GM18870 (cell line): Measurements from ENCODE around the gene LDLRAD4.

Experiments used
- ATAC-seq: cut with Tn5 transposase; IDR thresholded peaks from one replicate; pipeline ENCODE4 v1.9.1; 2021; ENCODE audit warnings: moderate library complexity; ENCODE audit not compliant: unreplicated experiment

LDLRAD4 gene

DNA sequence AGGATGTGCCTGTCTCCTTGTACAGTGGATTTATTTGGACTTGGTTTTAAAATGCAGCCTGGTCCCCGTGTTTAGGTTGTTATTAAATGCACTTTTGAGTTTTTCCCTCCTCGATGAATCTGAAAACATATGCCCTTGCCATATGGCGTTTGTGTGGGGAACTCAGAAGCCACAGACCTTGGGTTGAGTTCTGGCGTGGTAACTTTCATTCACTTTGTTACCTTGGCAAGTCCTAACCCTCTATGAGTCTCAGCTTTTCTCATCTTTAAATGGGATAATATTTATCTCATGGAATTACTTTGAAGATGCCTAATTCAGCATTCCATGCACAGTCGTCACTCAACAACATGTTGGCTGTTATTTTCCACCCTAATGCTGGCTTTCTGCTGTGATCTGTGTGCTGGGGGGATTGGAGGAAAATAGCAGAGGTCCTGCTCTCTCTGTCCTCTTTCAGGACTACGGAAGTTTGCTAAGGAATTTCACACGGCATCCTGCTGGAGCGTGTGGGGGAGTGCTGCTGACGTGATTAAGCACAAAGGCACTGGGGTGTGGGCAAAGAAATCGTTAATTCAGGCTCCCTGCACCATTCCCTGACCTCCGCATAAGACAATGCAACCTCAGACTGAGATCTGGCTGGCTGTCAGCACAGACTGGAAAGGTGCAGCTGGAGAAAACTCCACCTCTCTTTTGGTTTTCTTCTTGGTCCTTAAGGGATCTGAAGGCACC lies 61.7 kb downstream of the LDLRAD4 start:
- ATAC-seq, result no peak

DNA sequence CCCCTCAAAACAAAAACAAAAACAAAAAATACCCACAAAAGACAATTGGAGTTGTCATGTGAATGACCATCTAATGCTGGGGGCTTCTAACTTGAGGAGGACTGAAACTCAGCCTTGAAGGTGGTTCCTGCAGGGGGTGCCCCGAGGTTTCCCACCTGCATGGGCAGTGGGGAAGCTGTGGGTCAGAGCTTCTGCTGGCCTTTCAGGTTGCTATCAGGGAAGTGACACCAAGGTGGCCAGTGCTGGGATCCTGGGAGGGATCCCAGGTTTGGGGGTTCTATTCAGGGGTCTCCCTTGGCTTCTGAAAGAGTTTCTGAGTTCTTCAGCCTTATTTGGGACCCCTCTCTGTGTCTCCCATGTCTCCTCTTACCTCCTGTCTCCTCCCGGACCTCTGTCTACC lies 62.8 kb downstream of the LDLRAD4 start:
- no peak for ATAC-seq

DNA sequence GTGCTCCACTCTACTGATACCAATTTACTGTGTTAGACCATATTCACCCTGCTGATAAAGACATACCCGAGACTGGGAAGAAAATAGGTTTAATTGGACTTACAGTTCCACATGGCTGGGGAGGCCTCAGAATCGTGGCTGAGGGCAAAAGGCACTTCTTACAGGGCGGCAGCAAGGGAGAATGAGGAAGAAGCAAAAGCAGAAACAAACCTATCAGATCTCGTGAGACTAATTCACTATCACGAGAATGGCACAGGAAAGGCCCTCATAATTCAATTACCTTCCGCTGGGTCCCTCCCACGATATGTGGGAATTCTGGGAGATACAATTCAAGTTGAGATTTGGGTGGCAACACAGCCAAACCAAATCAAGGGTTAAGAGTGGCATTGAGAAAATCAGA lies 65.2 kb downstream of the LDLRAD4 start:
- ATAC-seq, result no peak

DNA sequence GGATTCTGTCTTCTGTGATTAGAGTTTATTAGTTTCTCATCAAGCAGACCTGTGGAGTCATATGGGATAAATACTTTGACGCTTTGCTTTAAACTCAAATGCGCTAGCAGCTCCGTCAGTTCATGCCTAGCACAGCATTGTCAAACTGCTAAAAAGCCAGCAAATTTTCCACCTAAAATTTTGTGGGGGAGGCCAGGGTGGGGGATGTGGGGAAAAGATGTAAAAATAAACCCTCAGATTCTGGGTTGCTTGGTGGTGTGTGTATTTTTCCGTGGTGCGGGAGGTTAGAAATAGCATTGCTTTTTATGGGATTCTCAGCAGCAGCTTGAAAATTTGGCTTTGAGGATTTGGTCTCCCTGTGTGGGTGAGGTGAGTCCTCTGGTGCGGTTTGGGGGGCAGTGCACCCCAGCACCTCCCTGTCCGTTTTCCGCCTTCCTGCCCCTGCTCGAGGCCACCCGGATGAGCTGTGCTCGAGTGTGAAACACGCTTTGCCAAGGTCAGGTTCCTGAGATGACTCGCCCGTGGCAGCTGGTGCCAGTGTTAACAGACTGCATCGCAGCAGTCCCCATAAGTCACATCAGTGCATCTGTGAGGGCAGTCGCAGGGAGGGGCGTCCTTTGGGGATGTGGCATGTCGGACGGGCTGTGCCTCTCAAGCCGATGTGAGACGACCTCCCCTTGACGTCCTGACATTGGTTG lies 65.9 kb downstream of the LDLRAD4 start:
- ATAC-seq, result no peak

DNA sequence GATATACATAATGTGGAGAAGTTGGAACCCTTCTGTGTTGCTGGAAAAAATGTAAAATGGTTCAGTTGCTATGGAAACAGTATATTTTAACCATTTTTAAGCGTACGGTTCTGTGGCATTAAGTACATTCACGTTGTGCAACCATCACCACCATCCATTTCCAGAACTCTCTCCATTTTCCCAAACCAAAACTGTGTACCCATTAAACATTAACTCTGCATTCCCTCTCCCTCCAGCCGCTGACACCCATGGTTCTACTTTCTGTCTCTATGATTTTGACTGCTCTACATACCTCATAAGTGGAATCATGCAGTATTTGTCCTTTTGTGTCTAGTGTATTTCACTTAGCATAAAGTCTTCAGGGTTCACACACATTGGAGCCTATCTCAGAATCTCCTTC lies 67.3 kb downstream of the LDLRAD4 start:
- no peak for ATAC-seq

DNA sequence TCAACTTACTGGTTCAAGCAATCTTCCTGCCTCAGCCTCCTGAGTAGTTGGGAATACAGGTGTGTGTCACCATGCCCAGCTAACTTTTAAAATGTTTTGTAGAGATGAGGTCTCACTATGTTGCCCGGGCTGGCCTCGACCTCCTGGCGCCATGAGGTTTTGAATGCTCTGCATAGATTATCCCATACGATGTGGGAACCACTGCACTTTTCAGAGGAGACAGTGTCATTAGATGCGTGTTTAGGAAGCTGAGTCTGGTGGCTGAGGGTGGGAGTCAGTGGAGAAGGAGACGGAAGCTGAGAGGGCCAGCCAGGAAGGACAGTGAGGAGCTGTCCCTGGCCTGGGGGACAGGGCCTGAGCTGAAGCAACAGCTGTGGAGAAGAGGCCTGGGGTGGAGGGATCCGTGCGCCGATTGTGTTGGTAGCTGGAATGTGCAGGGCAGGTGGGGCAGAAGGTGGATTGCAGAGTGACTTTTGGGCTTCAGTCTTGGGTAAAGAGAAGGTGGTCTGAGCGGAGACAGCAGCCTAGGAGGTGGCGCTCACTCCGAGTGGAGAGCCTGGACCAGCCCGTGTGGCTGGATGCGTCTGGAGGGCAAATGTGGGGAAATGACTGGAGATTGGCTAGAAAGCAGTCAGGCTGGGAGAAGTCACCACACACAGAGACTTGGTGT lies 68.0 kb downstream of the LDLRAD4 start:
- no peak for ATAC-seq

DNA sequence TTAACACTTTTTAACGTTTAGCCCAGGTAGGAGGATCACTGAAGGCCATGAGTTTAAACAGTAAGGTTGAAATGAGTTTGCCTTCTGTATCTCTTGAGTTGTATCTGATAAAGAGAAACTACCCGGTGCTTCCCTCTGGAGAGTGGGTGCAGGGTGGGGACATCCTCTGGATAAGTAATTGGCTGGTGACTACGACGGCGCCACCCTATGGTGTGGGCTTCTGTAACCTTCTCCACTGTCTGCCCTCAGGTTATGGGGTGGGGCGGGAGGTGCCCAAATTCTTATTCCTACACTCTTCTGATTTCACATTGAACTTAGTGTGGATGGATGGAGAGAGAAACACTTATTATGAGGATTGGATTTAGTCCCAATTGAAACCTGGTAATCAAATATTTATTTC lies 68.8 kb downstream of the LDLRAD4 start:
- no peak for ATAC-seq

DNA sequence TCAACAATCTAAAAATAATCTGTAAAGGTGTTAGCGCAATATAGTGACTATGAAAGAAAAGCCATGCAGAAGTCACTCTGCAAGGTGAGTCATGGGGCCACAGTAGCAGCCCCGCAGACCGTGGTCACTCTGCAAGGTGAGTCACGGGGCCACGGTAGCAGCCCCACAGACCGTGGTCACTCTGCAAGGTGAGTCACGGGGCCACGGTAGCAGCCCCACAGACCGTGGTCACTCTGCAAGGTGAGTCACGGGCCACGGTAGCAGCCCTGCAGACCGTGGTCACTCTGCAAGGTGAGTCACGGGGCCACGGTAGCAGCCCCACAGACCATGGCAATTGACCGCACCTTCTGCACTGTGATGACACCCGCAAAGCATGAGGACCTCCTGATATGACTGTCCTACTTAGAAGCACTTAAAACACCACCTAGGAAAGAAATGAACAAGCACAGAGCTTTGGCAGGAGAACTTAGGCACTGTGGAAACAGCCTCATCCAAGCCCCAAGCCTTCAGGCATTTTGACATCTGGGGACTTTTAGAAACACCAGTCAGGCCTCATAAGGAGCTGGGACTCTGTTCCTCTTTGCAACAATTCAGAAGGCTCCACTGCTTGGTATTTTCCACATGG lies 70.1 kb downstream of the LDLRAD4 start:
- no peak for ATAC-seq

DNA sequence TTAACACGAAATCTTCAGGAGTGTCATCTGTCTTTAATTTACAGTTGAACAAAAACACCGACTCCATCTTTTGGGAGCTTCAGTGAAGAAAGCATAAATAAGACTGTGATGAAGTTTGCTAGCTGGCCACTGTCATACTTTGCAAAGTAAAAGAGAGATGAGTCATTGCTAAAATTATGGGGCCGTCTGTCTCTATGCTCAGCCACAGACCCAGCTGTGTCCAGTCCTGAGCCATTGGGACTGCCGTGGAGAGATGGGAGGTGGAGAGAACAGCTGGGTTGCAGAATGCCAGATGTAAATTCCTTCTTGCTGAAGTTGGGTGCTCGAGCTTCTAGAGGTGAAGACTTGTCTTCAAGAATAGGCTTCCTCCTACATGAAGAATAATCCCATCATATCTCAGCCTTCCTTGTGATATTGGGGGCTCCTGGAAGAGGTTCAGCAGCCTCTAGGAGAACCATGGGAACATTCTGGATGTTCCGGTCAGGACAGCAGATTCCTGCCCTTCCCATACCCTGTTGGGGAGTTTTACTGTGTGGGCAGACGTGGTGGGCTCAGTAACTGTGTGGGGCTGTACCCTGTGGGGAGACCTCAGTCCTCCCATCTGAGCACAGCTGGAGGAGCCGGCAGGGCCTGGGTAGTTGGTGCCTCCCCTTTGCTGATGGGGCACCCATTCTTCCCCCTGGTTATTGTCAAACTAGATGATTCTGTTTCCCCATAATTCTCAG lies 71.1 kb downstream of the LDLRAD4 start:
- no peak for ATAC-seq

DNA sequence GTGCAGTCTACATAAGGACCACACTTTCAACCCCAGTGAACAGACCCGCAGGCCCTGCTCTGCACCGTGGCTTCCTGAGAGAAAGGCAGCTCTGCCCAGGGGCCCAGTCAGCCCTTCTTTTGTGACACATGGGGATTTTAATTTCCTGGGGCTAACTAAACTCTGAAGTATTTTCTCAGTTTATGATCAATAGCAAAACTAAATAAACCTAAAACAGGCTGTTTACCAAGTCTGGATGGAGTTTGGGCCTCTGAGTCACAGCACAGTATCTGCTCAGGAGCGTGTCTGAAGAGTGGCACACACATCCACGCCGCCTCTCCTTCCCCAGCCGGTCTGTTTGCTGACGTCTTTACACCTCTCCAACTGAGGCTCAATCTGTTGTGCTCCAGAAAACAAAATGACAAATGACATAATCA lies 72.3 kb downstream of the LDLRAD4 start:
- ATAC-seq, result no peak

DNA sequence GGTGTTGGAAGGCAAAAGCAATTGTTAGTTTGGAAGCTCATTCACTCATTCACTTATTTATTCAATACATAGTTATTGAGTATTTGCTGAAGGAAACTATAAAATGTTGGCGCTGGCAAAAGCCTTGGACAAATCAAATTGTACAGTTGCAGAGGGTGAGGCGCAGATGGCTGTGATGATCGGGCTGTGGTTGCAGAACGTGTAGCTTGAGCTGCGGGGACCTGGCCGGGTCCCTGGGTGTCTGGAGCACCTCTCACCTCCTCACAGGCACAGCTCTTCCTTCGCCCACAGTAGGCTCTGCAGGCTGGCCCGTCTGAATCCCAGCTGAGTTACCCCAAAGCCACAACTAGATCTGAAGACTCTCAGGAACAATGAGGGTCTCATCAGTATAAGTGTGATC lies 72.7 kb downstream of the LDLRAD4 start:
- no peak for ATAC-seq

DNA sequence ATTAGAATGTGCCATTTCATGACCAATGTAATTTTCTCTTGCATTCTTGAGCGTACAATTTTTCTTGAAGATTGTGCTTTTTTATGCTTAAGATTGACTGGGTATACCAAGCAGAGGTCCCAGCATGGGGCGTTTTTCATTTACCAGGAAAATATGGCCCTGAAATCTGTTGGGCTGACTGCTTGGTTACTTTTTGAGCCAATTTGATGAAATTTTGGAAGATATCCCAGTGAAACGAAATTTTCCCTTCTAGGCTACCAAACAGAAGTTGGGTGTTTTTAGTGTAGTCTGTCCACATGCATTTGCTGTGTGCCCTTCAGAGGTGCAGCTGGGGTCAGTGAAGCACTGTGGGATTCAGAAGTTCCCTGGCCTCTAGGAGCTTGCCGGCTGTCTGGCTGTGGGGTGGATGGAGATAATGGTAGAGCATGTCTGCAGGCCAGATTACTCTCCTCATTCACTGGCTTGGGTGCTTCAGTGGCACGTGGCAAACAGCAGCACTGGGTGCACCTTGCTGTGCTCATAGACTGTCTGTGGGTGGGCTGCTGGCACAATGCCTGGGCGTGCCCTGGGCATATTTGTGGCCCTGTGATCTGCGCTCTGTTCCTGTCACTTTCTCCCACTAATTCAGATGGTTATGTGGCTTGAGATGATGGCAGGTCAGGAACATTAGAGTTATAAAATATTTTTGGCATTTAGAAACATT lies 73.3 kb downstream of the LDLRAD4 start:
- ATAC-seq, result no peak

DNA sequence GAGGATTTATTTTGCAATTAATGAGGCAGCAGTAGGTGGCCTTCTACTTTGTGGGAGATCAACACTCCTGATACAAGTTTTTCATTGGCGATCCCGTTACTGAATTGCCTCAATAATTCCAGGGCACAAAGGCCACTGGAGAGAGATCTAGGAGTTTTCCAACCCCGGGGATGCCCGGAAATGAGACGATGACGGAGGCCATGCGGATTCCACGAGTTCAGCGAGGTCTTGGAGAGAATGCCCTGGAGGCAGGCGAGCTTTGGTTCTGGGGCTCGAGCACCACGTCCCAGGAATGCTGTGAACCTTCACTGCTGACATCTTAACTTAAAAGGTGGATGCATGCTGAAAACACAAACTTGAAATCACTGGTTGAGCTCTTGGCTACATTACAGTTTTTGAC lies 74.2 kb downstream of the LDLRAD4 start:
- no peak for ATAC-seq

DNA sequence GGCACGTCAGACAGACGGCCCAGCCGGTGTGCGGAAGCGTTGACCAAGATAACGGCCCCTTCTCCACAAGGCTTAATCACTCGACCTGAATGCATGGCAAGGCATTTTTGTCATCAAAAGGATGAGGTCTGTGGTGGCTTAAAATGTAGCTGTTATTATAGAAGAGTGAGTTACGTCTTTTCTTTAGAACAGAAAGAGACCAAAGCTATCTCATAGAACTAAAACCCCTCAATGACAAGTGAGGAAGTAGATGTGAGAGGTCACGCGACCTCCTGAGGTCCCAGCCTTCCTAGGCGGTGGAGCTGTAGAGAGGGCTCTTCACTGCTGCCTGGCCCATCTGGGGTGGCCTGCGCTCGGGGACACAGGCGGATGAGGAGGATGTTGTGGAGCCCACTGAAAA lies 75.7 kb downstream of the LDLRAD4 start:
- ATAC-seq, result no peak

DNA sequence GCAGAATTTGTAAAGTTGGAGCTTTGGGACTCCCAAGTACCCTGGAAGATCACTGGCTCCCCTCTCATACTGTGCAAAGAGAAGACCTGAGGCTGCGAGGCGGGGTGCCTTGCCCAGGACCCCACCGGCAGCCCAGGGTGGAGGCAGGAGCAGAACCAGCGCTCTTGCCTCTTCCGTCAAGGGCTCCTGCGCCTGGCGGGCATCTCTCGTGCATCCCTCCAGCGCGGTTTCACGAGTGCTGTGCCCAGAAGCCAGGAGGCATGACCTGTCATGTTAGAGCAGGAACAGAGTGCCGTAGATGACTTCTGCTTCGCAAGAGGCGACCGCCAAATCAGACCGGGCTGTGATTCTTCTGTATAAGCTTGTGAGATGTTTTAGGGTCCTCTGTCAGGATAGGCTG lies 77.3 kb downstream of the LDLRAD4 start:
- no peak for ATAC-seq

DNA sequence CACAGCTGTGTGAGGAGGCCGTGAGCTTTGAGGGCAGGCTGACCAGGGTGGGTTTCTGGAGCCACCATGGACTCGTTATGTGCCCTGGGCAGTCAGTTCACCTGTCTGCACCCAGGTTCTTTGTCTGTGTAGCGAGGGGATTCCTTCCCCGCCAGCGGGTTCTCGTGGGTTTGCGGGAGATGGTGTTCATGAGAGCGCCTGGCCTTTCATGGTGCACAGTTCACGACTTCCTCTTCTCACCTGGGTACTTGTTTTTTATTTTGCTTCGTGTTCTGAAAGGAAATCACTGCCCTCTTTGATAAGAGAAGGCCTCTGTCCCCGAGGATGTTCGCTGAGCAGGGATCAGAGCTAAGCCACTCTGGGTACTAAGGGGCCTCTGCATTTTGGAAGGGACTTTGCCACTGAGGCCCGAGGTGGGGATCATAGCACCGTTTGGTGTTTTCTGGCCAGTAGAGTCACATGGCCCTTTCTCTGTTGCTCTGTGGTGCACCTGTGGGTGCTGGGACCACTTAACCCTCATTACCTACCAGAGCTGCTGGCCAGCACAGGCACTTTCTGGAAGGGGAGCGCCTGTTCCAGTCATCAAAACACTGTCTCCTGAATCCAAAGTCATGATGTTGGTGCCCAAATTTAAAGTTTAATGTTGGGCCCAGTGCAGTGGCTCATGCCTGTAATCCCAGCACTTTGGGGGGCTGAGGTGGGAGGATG lies 78.5 kb downstream of the LDLRAD4 start:
- ATAC-seq, result no peak

DNA sequence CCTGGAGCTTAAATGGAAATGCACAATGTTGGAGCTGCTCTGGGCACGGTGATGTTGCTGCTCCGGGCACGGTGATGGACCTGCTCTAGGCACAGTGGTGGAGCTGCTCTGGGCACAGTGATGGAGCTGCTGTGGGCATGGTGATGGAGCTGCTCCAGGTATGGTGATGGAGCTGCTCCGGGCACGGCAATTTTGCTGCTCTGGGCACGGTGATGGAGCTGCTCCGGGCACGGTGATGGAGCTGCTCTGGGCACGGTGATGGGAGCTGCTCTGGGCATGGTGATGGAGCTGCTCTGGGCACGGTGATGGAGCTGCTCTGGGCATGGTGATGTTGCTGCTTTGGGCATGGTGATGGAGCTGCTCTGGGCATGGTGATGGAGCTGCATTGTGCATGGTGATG lies 79.7 kb downstream of the LDLRAD4 start:
- ATAC-seq, result no peak

DNA sequence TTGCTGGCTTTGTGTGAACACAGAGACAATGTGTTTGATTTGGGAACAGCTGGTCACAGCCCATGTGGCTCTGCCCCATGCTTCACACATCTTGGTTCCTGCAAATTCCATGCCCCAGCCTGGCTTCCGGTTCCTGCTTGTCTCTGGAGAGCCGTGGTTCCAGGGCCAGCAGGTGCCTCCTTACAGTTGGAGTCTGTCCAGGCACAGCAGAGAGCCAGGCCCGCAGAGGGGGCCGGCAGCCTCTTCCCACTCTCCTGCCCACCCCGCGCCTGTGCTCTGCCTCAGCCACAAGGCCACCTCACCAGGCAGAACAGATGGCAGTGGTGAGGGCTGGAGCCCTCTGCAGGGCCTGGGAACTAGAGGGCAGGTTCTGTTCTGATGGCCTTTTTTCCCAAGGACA lies 81.5 kb downstream of the LDLRAD4 start:
- ATAC-seq, result no peak

DNA sequence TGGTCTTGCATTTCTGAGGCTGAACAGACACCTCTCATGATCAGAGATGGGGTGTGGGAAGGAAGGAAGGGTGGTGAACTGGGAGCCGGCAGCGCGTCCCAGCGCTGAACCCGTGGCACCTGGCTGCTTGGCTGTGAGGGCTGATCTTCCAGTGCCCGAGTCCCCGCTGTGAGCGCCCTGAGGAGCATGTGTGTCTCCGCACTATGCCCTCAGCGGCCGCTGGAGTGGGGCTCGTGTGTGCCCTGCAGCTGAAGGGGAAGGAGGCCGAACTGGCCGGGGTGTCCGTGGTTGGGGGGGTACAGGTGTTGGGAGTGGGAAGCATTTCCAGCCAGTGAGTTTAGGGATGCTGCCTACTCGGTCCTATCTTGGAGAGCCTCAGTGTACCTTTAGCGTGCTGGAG lies 82.2 kb downstream of the LDLRAD4 start:
- ATAC-seq, result no peak

DNA sequence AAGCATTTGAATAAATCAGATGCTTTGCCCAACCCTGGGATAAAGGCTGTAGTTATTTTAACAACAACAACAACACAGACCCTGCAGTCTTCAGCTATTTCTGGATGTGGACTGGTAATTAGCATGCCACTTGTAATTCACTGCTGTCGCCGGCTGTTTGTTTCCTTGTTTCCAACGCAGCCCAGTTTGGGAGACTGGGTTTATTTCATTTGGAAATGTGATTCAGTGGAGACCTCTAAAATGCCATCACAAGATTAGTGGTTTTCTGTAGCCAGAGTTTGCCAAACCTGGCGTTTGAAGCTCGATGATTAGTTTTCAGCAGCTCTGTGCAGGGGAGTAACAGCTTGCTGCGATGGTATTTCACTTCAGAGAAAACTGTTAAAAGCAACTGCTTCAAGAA lies 83.5 kb downstream of the LDLRAD4 start:
- ATAC-seq, result no peak
